Muscle of leg (tissue), 11 donors: Measurements from ENCODE around the gene TRMT2A. TPM values are rescaled to one million over a fixed set of nuclear protein-coding genes. Genes with fewer than 3 reads are reported as not detected.

ENCODE experiments used
- DNase-seq: peaks from one replicate; pipeline ENCODE4 v3.0.0; 2013
- H3K27ac ChIP-seq: one replicate; pipeline ENCODE4 v1.5.1; 2013; ENCODE audit warnings: mild to moderate bottlenecking, low read length, control low read depth
- H3K27me3 ChIP-seq: one replicate; pipeline ENCODE4 v1.6.1; 2013; ENCODE audit warnings: low read length; ENCODE audit not compliant: control insufficient read depth, insufficient read depth
- H3K36me3 ChIP-seq: one replicate; pipeline ENCODE4 v1.6.1; 2013; ENCODE audit warnings: low read length; ENCODE audit not compliant: control insufficient read depth, insufficient read depth
- H3K4me1 ChIP-seq: one replicate; pipeline ENCODE4 v1.6.1; 2013; ENCODE audit warnings: low read length; ENCODE audit not compliant: control insufficient read depth, insufficient read depth
- H3K4me3 ChIP-seq: one replicate; pipeline ENCODE4 v1.5.1; 2013; ENCODE audit warnings: low read length, control low read depth
- H3K9me3 ChIP-seq: replicated peaks from 2 replicates; pipeline ENCODE4 v1.6.1; 2013; ENCODE audit warnings: low read depth, low read length; ENCODE audit not compliant: control insufficient read depth
- WGBS: methylation state at CpG from one replicate; pipeline ENCODE4 v1.1.5; 2013; ENCODE audit warnings: missing lambda C conversion rate; ENCODE audit not compliant: insufficient coverage; 5-methylcytosine and 5-hydroxymethylcytosine counted together
- polyA plus RNA-seq, 8 donors: library from polyadenylated mRNA; unstranded; fragments of 120-200 nt; gene quantifications; one replicate each; pipeline versions ENCODE4 v1.2.1 to v1.2.3, GENCODE V29; 2013; ENCODE audit warnings: inconsistent platforms in 1 of 8, low replicate concordance in 1 of 8; ENCODE audit not compliant: insufficient read length in 8 of 8, insufficient read depth in 1 of 8
- total RNA-seq: library from RNA; stranded (reverse); fragments of 120-200 nt; gene quantifications from one replicate; pipeline ENCODE4 v1.2.4, GENCODE V29; 2013

The TRMT2A gene
- total and polyA plus RNA-seq, 9 donors = 32.2 to 54.6 (median 45.8) TPM

DNA sequence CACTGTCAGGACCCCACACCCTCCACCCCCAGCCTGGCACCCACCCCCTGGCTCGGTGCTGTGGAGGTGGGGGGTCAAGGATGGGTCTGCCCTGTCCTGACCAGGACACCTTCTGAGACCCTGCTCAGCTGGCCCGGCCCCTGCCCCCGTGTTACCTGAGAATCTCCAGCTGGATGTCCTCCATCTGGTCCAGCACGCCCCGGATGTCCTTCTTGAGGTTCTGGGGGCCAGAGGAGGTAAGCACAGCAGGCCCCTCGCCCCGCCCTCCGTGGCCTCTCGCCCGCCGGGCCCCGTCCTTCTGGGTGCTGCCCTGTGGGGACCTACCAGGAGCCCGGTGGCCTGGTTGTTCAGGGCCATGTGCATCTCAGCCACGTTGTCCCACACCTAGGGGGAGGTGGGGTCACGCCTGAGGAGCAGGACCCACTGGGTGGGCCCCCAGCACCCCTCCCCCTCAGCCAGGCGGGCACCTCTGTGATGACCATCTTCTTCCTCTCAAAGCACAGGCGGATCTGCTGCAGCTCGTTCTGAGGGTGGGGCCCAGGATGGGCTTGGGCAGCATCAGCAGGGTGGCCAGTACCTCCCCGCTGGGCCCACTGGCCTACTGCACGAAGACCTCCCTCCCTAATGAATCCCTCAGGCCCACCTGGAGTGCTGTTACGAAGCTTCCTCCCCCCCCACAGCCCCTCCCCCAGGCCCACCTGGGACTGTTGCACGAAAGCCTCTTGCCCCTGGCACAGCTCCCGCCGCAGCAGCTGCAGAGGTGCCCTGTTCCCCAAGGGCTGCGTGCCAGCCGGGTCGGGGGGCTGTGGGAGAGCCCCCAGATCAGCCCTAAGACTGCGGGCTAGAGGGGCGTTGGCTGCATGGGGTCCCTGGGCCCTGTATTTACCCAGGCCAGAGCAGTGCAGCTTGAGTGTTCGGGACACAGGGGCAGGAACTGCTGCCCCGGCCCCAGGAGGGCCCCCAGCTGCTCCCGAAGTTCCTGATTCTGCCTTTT, 32.5 kb upstream of the TRMT2A start:
- Histone ChIP-seq H3K27me3 (no peaks in the 10 kb centered on the region), H3K27ac (no peak overlapping the region), H3K4me3 (no peak overlapping the region), H3K9me3 (no peaks in the 10 kb centered on the region), H3K36me3 (peaks cover 10% of the 10 kb centered on the region), H3K4me1 (peaks cover 25% of the 10 kb centered on the region)
- WGBS = 66% methylated on average over 21 of the region's 32 CpGs
- DNase-seq = no peak

DNA sequence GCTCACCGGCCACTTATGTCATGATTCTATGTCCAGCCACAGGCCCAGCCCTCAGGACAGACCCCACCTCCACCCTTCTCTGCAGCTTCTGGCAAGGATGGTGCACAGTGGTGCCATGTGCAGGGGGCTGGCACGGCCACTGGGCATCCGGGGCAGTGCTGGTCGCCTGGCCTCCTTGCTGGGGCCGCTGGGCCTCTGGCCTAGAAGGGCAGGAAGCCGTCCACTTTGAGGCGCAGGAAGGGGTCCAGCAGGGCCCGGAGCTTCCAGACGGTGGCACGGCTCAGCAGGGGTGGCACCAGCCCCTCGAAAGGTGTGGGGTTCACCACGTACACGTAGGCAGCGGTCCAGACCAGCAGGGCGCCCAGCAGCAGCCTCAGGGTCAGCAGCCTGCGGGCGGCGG, 31.4 kb upstream of the TRMT2A start:
- no peaks in the 10 kb centered on the region for H3K27me3 ChIP-seq
- peaks cover 18% of the 10 kb centered on the region for H3K4me1 ChIP-seq
- H3K36me3 ChIP-seq = peaks cover 20% of the 10 kb centered on the region
- H3K4me3 ChIP-seq = no peak overlapping the region
- H3K9me3 ChIP-seq = no peaks in the 10 kb centered on the region
- 79% methylated on average over 15 of the region's 18 CpGs for WGBS
- no peak overlapping the region for H3K27ac ChIP-seq
- no peak for DNase-seq

DNA sequence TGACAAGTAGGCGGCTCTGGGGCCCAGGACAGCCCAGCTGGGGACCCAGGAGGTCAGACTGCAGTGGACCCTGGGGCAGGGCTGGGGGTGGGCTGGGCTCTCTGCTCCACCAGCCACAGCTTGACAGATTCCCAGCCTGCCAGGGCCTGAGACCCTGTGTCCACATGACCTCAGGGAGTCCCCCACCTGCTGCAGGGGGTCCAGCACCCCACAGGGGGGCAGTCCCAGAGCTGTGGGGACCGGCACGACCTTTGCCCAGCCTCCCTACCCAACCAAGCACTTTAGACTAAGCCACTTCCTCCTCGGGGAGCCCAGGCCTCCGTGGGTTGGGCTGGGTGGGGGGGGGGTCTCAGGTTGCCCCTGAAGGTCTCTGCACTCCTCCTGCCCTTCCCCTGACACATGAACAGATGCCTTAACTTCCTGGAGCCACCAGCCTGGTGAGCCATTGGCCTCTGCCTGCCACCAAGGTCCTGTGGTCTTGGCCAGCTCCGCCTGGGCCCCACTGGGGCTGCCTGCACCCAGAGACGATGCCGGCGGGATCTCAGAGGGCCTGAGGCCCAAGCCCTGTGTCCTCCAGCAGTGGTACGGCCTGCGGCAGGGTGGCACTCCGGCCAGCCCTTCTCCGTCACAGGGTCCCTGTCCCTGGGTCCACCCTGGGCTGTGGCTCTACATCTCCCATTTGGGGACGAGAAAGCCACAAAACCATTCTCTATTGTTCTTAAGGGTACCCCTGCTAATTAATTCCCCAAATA, 30.4 kb upstream of the TRMT2A start:
- Histone ChIP-seq H3K9me3 (no peaks in the 10 kb centered on the region), H3K27ac (no peak overlapping the region), H3K4me3 (no peak overlapping the region), H3K27me3 (no peaks in the 10 kb centered on the region), H3K4me1 (peaks cover 18% of the 10 kb centered on the region), H3K36me3 (peaks cover 27% of the 10 kb centered on the region)
- no peak for DNase-seq
- WGBS = 75% methylated on average over 9 of the region's 14 CpGs

DNA sequence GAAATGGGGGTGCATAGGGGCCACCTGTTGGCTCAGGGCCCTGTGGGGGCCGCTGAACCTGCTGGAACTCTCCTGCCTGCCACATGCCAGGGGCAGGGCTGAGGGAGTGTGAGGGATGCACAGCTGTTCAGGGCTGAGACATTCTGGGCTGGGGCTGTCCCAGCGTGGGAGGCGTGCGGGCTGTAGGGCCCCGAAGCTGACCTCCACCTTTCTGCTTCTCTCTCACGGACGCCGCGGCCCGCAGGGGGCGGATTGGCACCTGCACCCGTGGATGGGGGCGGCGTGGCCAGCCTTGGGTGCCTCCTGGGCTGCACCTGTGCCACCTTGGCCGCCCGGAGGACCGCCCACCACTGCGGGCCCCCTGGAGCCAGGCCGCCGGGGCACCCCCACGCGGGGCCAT, 29.8 kb upstream of the TRMT2A start:
- DNase-seq = no peak
- Histone ChIP-seq H3K9me3 (no peaks in the 10 kb centered on the region), H3K27me3 (no peaks in the 10 kb centered on the region), H3K4me3 (no peak overlapping the region), H3K27ac (no peak overlapping the region), H3K36me3 (peaks cover 30% of the 10 kb centered on the region), H3K4me1 (peaks cover 18% of the 10 kb centered on the region)
- 69% methylated on average over 12 of the region's 22 CpGs for WGBS

DNA sequence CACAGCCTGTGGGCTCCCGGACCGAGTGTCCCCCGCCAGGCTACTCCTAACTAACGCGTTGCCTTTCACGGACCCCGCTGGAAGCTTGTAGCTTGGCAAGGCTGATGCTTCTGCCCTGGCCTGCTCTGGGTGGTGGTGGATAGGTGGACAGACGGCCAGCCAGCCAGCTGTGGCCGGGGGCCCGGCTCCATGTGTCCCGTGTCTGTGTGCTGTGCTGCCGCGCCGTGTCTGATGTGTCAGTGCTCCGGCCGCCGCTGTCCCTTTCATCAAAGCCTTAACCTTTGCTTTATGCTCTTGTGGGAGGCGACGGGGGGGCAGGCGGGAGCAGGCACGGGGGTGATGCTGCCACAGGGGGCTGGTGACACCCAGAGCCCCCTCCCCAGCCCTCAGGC, 28.8 kb upstream of the TRMT2A start:
- DNase-seq = no peak
- no peaks in the 10 kb centered on the region for H3K9me3 ChIP-seq
- no peak overlapping the region for H3K27ac ChIP-seq
- WGBS = 79% methylated on average over 14 of the region's 21 CpGs
- no peaks in the 10 kb centered on the region for H3K27me3 ChIP-seq
- peaks cover 18% of the 10 kb centered on the region for H3K4me1 ChIP-seq
- H3K36me3 ChIP-seq = peaks cover 38% of the 10 kb centered on the region
- H3K4me3 ChIP-seq = no peak overlapping the region

DNA sequence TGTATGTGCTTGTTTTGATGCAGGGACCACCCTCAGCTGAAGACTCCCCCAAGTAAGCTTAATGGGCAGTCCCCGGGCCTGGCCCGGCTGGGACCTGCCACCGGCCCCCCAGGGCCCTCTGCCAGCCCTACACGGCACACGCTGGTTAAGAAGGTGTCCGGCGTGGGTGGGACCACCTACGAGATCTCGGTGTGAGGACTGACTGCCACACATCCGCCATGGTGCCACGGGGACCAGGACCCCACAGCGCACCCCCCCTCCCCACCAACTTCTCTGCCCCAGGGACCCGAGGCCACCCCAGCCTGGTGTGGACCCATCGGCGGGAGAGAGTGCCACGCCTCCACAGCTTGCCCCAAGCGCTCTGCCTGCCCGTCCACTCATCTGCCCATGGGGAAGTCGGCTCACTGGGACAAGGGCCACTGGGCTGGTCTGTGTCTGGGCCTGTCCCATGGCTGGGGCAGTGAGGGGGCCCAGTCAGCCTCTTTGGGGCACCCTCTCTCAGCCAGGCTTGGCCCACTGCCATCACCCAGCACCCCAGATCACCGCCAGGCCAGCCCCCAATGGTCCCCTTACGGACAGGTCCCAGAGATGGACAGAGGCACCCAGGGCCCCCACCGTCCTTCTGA, 28.3 kb upstream of the TRMT2A start:
- H3K4me1 ChIP-seq = peaks cover 18% of the 10 kb centered on the region
- peaks cover 43% of the 10 kb centered on the region for H3K36me3 ChIP-seq
- no peak overlapping the region for H3K4me3 ChIP-seq
- DNase-seq = no peak
- no peaks in the 10 kb centered on the region for H3K27me3 ChIP-seq
- H3K27ac ChIP-seq = no peak overlapping the region
- WGBS = 85% methylated on average over 20 of the region's 22 CpGs
- no peaks in the 10 kb centered on the region for H3K9me3 ChIP-seq

DNA sequence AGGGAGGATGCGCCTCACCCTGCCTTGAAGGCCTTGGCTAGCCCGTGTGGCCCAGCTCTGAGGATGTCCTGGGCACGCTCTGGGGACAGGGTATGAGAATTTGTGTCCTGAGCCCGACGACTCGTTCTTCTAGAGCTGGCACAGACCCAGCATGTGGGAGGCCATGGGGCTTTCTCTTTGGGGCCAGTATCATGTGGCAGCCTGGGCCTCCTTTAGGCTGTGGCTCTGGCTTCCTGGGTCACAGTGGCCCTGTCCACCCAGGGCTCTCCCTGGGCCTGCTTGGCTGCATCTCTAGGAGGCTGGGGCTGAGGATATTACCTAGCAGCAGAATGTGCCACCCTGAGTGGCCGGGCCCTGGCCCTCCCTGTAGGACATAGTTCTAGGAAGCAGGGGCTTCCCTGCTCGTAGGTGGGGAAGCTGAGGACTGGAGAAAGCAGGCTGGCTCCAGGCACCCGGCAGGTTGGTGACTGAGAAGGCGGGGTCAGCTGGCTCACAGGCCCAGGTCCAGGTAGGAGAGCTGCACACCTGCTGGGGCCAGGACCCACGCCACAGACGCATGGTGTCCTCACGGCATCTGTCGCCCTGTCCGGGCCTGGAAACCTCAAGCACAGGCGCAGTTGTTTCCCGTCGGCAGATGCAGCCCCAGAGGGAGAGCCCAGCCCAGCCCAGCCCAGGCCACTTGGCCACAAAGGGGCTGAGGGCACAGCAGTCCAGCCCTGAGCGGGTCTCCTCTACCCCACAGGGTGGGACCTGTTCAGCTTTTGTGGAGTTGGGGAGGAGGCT, 27.0 kb upstream of the TRMT2A start:
- H3K4me3 ChIP-seq = no peak overlapping the region
- peaks cover 16% of the 10 kb centered on the region for H3K4me1 ChIP-seq
- H3K27me3 ChIP-seq = no peaks in the 10 kb centered on the region
- DNase-seq = no peak
- H3K9me3 ChIP-seq = no peaks in the 10 kb centered on the region
- peaks cover 56% of the 10 kb centered on the region for H3K36me3 ChIP-seq
- 78% methylated on average over 17 of the region's 19 CpGs for WGBS
- no peak overlapping the region for H3K27ac ChIP-seq

DNA sequence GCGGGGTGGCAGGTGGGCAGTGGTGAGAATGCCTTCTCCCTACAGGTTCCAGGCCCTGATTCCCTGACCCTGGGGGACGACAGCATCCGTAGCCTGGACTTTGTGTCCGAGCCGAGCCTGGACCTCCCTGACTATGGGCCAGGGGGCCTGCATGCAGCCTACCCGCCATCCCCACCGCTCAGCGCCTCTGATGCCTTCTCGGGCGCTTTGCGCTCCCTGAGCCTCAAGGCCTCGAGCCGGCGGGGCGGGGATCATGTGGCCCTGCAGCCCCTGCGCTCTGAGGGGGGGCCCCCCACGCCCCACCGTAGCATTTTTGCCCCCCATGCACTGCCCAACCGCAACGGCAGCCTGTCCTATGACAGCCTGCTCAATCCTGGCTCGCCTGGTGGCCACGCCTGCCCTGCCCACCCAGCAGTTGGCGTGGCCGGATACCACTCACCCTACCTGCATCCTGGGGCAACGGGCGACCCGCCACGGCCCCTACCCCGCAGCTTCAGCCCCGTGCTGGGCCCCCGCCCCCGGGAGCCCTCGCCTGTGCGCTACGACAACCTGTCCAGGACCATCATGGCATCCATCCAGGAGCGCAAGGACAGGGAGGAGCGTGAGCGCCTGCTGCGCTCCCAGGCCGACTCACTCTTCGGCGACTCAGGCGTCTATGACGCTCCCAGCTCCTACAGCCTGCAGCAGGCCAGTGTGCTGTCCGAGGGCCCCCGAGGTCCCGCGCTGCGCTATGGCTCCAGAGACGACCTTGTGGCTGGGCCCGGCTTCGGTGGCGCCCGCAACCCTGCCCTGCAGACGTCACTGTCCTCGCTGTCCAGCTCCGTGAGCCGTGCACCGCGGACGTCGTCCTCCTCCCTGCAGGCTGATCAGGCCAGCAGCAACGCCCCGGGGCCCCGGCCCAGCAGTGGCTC, 25.9 kb upstream of the TRMT2A start:
- Histone ChIP-seq H3K4me3 (no peak overlapping the region), H3K27ac (no peak overlapping the region), H3K4me1 (peaks cover 23% of the 10 kb centered on the region), H3K36me3 (peaks cover 57% of the 10 kb centered on the region), H3K9me3 (no peaks in the 10 kb centered on the region), H3K27me3 (no peaks in the 10 kb centered on the region)
- WGBS = 92% methylated on average over 61 of the region's 65 CpGs
- DNase-seq = no peak
